SU-DHL-6 (cell line): ENCODE data around the gene AMMECR1.

Experiments
- H2AFZ ChIP-seq: fragments of 200-600 bp; sonication (generic); 2 replicates; pipeline ENCODE4 v1.6.1; 2014; ENCODE audit warnings: low read depth, mild to moderate bottlenecking, moderate library complexity, mixed read lengths, antibody characterized with exemption, low read length; ENCODE audit not compliant: severe bottlenecking
- H3F3A ChIP-seq: fragments of 200-600 bp; shearing (Covaris generic); 2 replicates; pipeline ENCODE4 v1.6.0; 2016; ENCODE audit warnings: antibody characterized with exemption, mild to moderate bottlenecking; ENCODE audit not compliant: insufficient read depth
- H3K27ac ChIP-seq: fragments of 200-600 bp; sonication (generic); 2 replicates; pipeline ENCODE4 v1.5.1; 2016; ENCODE audit warnings: low read depth, mild to moderate bottlenecking, low read length, moderate library complexity, mixed read lengths
- H3K27me3 ChIP-seq: fragments of 200-600 bp; sonication (generic), shearing (Covaris generic); 2 replicates; pipeline ENCODE4 v1.6.0; 2014; ENCODE audit warnings: mild to moderate bottlenecking, low read length
- H3K36me3 ChIP-seq: fragments of 200-600 bp; sonication (generic); 2 replicates; pipeline ENCODE4 v1.6.1; 2014; ENCODE audit warnings: mild to moderate bottlenecking, low read length, mixed read lengths
- H3K4me2 ChIP-seq: fragments of 300-600, 200-600 bp; shearing (Covaris generic), sonication (generic); 2 replicates; pipeline ENCODE4 v1.6.0; 2014; ENCODE audit warnings: low read length, low read depth, mild to moderate bottlenecking; ENCODE audit not compliant: poor library complexity, severe bottlenecking
- H3K4me3 ChIP-seq: fragments of 200-600 bp; sonication (generic); 2 replicates; pipeline ENCODE4 v1.5.1; 2014; ENCODE audit warnings: antibody characterized with exemption, low read length, mild to moderate bottlenecking, mixed read lengths; ENCODE audit not compliant: insufficient read depth, poor library complexity, severe bottlenecking
- H3K79me2 ChIP-seq: fragments of 200-600 bp; sonication (generic); 2 replicates; pipeline ENCODE4 v1.6.1; 2014; ENCODE audit warnings: mild to moderate bottlenecking, low read length, moderate library complexity; ENCODE audit not compliant: insufficient read depth
- H3K9ac ChIP-seq: fragments of 200-600 bp; sonication (generic); 2 replicates; pipeline ENCODE4 v1.7.0; 2014; ENCODE audit warnings: mild to moderate bottlenecking, low read length
- H3K9me2 ChIP-seq: fragments of 200-600 bp; sonication (generic); replicated peaks from 2 replicates; pipeline ENCODE4 v1.6.1; 2014; ENCODE audit warnings: low read length; ENCODE audit not compliant: insufficient read depth
- H3K9me3 ChIP-seq: fragments of 200-600 bp; sonication (generic); 2 replicates; pipeline ENCODE4 v1.6.1; 2014; ENCODE audit warnings: low read length, mixed read lengths; ENCODE audit not compliant: insufficient read depth
- H4K20me1 ChIP-seq: fragments of 200-600 bp; sonication (generic); 2 replicates; pipeline ENCODE4 v1.6.1; 2014; ENCODE audit warnings: low read depth, mild to moderate bottlenecking, antibody characterized with exemption, low read length, moderate library complexity, mixed read lengths
- CTCF ChIP-seq: fragments of 200-600 bp; sonication (generic); IDR thresholded peaks from one replicate; pipeline ENCODE4 v1.5.1; 2017; ENCODE audit warnings: antibody characterized with exemption, mild to moderate bottlenecking, low read length, moderate library complexity; ENCODE audit not compliant: insufficient read depth, poor library complexity, severe bottlenecking
- EZH2phosphoT487 ChIP-seq: fragments of 200-600 bp; sonication (generic), shearing (Covaris generic); conservative IDR thresholded peaks from 2 replicates; pipeline ENCODE4 v1.6.1; 2018; ENCODE audit warnings: mild to moderate bottlenecking, antibody characterized with exemption, low read length, moderate library complexity, mixed read lengths

The AMMECR1 gene

GRCh38 chrX:110327336-110327735 lies 9.5 kb upstream of the AMMECR1 start:
- no peak overlapping the region for H3K27ac ChIP-seq
- no peak overlapping the region for H3K9ac ChIP-seq
- no peaks in the 10 kb centered on the region for H3K36me3 ChIP-seq
- no peak for TF ChIP-seq EZH2phosphoT487
- no peak for TF ChIP-seq CTCF
- H3K9me2 ChIP-seq, result no peaks in the 10 kb centered on the region
- H3K9me3 ChIP-seq, result no peaks in the 10 kb centered on the region
- no peaks in the 10 kb centered on the region for H3K27me3 ChIP-seq
- no peaks in the 10 kb centered on the region for H4K20me1 ChIP-seq
- H2AFZ ChIP-seq, result no peak overlapping the region
- H3F3A ChIP-seq, result no peaks in the 10 kb centered on the region
- no peak overlapping the region for H3K4me3 ChIP-seq
- H3K79me2 ChIP-seq, result no peaks in the 10 kb centered on the region
- H3K4me2 ChIP-seq, result no peak overlapping the region

- Histone ChIP-seq H3K9me3 (no peaks in the 10 kb centered on the region), H3K9ac (no peak overlapping the region), H3K4me3 (no peak overlapping the region), H3F3A (no peaks in the 10 kb centered on the region), H3K27me3 (no peaks in the 10 kb centered on the region), H3K9me2 (no peaks in the 10 kb centered on the region), H3K79me2 (no peaks in the 10 kb centered on the region), H3K36me3 (no peaks in the 10 kb centered on the region), H3K27ac (no peak overlapping the region), H3K4me2 (no peak overlapping the region), H2AFZ (no peak overlapping the region), H4K20me1 (no peaks in the 10 kb centered on the region)
- TF ChIP-seq CTCF, result no peak
- no peak for TF ChIP-seq EZH2phosphoT487
Measured at GRCh38 chrX:110326712-110327111, 8.8 kb upstream of the AMMECR1 start.

GRCh38 chrX:110322603-110323002 lies 4.7 kb upstream of the AMMECR1 start:
- H3K79me2 ChIP-seq, result no peaks in the 10 kb centered on the region
- H3K36me3 ChIP-seq, result no peaks in the 10 kb centered on the region
- H2AFZ ChIP-seq, result no peak overlapping the region
- no peak overlapping the region for H3K4me2 ChIP-seq
- no peaks in the 10 kb centered on the region for H3F3A ChIP-seq
- no peaks in the 10 kb centered on the region for H3K27me3 ChIP-seq
- TF ChIP-seq EZH2phosphoT487, result no peak
- H3K9me3 ChIP-seq, result no peaks in the 10 kb centered on the region
- no peak overlapping the region for H3K4me3 ChIP-seq
- H4K20me1 ChIP-seq, result no peaks in the 10 kb centered on the region
- no peaks in the 10 kb centered on the region for H3K9me2 ChIP-seq
- no peak overlapping the region for H3K9ac ChIP-seq
- H3K27ac ChIP-seq, result no peak overlapping the region

- H3K4me2 ChIP-seq, result no peak overlapping the region
- H2AFZ ChIP-seq, result no peak overlapping the region
- no peaks in the 10 kb centered on the region for H3F3A ChIP-seq
- no peaks in the 10 kb centered on the region for H3K9me2 ChIP-seq
- peaks cover 5% of the 10 kb centered on the region; the same call in 1 of the 2 replicates for H3K79me2 ChIP-seq
- H3K27ac ChIP-seq, result no peak overlapping the region
- no peaks in the 10 kb centered on the region for H3K27me3 ChIP-seq
- TF ChIP-seq EZH2phosphoT487 (no peak), CTCF (no peak)
- no peak overlapping the region for H3K9ac ChIP-seq
- no peaks in the 10 kb centered on the region for H3K36me3 ChIP-seq
- H3K9me3 ChIP-seq, result no peaks in the 10 kb centered on the region
- H4K20me1 ChIP-seq, result no peaks in the 10 kb centered on the region
- no peak overlapping the region for H3K4me3 ChIP-seq
Measured at GRCh38 chrX:110321670-110322069, 3.8 kb upstream of the AMMECR1 start.
